GM21528 (cell line): ENCODE results near the gene CKB.

ENCODE experiments used
- ATAC-seq: cut with Tn5 transposase; IDR thresholded peaks from one replicate; pipeline ENCODE4 v1.9.1; 2021; ENCODE audit warnings: mild to moderate bottlenecking, moderate library complexity; ENCODE audit not compliant: unreplicated experiment, low FRiP score

Gene CKB

GRCh38 chr14:103550451-103551337, 28.1 kb upstream of the CKB start:
- no peak for ATAC-seq

DNA sequence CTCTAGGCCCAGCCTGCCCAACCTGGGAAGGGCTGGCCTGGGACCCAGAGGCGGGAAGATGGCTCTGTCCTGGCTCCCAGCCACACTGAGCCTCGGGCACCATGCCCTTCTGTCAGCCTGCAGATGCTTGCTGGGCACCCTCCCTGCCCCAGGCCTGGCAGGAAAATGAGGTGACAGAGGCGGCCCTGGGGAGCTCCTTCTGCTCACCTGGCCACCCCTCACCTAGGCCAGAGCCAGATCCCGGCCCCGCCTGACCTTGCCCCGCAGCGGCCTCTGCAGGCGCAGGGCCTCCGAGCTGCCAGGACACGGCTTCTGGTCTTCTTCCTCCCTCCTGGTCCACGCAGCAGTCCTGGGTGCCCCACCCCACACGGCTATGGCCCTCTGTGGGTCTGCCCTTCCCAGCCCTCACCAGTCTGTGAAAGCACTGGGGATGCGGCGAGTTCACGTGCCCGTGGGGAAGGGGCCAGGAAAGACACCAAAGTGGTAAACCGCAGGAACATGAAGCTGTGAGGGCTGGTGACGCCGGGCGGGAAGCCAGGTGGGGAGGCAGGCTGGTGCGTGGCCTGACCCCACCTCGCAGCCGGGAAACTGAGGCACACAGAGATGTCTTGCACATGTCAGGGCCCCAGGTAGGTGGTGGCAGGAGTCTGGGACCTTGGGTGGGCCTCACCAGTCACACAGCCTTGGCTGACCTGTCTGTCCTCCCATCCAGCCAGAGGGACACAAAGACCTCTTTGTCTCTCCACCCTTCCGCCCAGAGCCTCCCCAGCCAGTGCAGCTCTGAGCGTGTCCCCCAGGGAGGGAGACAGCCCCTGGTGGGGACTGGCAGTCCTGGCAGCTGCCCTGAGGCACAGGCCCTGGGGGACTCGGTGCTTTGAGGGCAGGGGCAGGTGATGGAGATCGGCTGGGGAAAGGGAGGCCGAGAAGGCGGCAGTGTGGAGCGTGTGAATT, 27.0 kb upstream of the CKB start:
- ATAC-seq, result no peak

GRCh38 chr14:103548463-103549351, 26.1 kb upstream of the CKB start:
- no peak for ATAC-seq

DNA sequence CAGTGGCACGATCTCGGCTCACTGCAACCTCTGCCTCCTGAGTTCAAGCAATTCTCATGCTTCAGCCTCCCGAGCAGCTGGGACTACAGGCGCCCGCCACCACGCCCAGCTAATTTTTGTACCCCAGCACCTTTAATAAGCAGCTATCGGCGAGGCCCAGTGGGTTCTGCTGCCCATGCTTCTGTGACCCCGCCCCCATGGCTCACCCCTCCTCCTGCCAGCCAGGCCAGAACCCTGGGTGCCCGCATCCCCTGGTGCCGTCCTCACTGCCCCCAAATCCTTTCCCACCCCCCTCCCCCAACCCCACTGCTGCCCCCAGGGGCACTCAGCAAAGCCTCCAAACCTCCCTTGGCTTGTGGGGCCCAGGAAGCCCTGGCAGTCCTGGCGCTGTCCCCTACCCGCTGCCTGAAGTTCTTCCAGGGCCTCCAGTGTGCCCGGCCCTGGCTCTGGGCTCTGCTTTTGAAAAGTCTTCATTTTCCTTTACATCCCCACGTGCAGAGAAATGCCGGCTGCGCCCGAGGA, 25.4 kb upstream of the CKB start:
- ATAC-seq, result no peak

GRCh38 chr14:103547455-103547940, 24.9 kb upstream of the CKB start:
- no peak for ATAC-seq

DNA sequence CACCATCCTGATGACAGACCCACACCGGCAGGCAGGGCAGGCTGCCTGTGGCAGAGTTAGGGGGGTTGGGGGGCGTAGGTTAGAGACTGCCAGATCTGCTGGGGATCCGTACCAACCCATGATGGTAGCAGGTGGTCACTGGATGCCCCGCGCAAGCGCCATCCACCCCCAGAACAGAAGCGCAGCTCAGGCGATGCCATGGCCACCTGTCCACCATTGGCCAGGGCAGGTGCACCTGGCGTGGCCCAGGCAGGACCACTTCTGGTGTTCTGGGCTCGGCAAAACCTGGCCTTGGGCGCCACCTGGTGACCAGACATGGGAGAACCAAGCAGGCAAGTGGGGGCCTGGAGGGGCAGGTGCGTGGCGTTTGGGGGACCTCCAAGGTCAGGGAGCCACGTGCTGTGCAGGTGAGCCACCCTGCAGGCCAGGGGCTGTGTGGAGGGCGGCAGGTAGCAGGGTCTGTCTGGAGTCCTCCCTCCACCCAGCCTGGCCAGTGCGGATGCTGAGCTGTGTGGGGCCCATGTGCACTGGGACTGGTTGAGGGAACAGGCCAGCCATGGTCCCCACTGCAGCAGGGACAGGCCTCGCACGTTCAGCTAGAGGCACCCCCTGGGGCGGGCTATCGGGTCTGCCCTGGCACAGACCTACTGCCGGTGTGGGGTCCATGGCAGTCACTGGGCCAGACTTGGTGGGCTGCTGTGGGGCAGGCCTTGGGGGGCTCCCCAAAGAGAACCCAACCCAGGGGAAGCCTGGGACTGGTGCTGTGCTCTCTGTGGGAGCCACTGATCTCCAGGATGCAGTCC, 24.2 kb upstream of the CKB start:
- no peak for ATAC-seq

GRCh38 chr14:103545915-103546651, 23.5 kb upstream of the CKB start:
- ATAC-seq, result no peak

DNA sequence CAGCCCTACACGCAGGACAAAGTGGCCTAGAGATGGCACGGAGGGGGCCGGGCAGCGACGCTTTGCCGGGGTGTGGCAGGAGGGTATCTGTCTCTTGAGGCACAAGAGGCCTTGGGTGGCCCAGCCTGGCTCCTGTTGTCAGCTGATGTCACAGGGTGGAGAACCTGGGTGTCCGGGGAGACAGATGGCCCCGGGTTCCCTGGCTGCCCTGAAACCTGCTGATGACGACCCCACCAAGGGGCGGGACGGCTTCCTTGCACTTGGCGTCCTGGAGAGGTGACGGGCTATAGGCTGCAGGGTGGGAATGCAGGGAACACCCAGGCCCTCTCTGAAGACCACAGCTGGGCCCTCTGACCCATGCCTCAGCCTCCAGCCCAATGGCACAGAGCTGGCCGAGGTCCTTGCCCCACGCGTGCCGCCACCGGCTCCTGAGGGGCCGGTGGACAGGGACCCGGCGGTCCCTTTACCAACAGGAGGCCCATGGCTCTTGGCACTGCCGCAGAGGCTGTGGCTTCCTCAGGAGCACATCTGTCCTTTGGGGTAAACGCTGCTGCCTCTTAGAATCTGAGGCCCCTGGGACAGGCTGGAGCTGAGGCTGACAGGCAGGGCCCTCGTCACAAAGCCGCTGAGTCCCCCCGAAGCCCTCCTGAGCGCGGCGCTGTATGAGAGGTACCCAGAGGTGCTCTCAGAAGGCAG, 22.7 kb upstream of the CKB start:
- ATAC-seq, result no peak

GRCh38 chr14:103544388-103545218, 22.0 kb upstream of the CKB start:
- ATAC-seq, result no peak

DNA sequence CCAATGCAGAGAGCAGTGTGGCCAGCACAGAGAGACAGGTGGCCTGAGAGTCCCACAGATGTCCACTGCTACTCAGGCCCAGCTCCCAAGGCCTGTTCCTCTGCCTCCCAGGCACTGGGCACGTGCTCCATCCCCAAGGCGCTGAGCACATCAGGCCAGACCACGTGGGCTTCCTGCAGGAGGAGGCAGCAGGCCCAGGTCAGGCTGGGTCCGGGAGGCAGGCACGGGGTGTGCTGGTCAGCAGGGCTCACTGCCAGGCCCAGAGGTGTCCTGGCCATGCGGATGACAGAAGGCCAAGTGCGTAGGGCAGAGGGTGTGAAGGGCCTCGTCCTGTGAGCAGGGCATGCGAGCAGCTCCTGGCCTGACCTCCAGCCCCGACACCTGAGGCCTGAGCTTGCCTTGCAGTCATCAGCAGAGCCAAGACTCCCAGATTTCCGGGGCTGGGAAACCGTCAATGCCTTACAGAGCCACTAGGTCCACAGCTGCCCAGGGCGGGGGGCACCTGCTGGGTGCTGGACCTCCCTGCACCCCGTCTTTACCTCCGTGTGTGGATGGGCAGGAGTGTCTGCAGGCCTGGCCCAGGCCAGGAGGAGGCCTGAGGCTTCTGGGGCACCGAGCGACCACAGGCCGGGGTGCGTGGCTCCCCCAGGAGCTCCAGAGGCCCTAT, 21.2 kb upstream of the CKB start:
- ATAC-seq, result no peak

- no peak for ATAC-seq
These were observed 20.5 kb upstream of the CKB start for GRCh38 chr14:103543140-103543539.

- ATAC-seq, result no peak
These were observed 20.0 kb upstream of the CKB start for GRCh38 chr14:103542605-103543088.

GRCh38 chr14:103541709-103542604, 19.3 kb upstream of the CKB start:
- no peak for ATAC-seq

GRCh38 chr14:103540821-103541708, 18.4 kb upstream of the CKB start:
- no peak for ATAC-seq
